GM12891 (cell line): ENCODE results near the gene ARAP2.

Source experiments
- DNase-seq: peaks from one replicate; pipeline ENCODE4 v3.0.0; 2011; ENCODE audit warnings: low spot score; ENCODE audit not compliant: insufficient read length
- FAIRE-seq: peaks from 2 replicates; lab custom pipeline; 2011; peaks lifted over from hg19 to GRCh38; lab: Jason Lieb, UNC
- PAX5 ChIP-seq: IDR thresholded peaks from 2 replicates; pipeline ENCODE4 v1.6.1; 2011; ENCODE audit warnings: low read length, moderate library complexity, mild to moderate bottlenecking; ENCODE audit not compliant: insufficient read depth, severe bottlenecking
- POLR2A ChIP-seq: IDR thresholded peaks from 2 replicates; pipeline ENCODE4 v1.6.1; 2011; ENCODE audit warnings: low read depth, low read length, control low read depth
- POLR2AphosphoS5 ChIP-seq: IDR thresholded peaks from 2 replicates; pipeline ENCODE4 v1.6.1; 2011; ENCODE audit warnings: low read depth, low read length, control low read depth
- POU2F2 ChIP-seq: IDR thresholded peaks from 2 replicates; pipeline ENCODE4 v1.6.1; 2011; ENCODE audit warnings: low read depth, mild to moderate bottlenecking, control low read depth, low read length, moderate library complexity
- SPI1 ChIP-seq: IDR thresholded peaks from 2 replicates; pipeline ENCODE4 v1.6.1; 2011; ENCODE audit warnings: low read depth, low read length, control low read depth
- TAF1 ChIP-seq: IDR thresholded peaks from 2 replicates; pipeline ENCODE4 v1.6.1; 2011; ENCODE audit warnings: low read depth, low read length, control low read depth

ARAP2 gene

GRCh38 chr4:36039026-36039425 lies 205.3 kb downstream of the ARAP2 start:
- FAIRE-seq (no peak), DNase-seq (no peak)
- no peak for TF ChIP-seq POLR2A
- no peak for TF ChIP-seq POU2F2
- TF ChIP-seq TAF1: no peak
- TF ChIP-seq PAX5: no peak
- TF ChIP-seq SPI1: no peak

GRCh38 chr4:36038491-36038890 lies 205.8 kb downstream of the ARAP2 start:
- FAIRE-seq (no peak), DNase-seq (no peak)
- TF ChIP-seq TAF1 (no peak), POU2F2 (no peak), SPI1 (no peak), POLR2A (no peak), POLR2AphosphoS5 (no peak), PAX5 (no peak)

GRCh38 chr4:36037127-36037526 lies 207.2 kb downstream of the ARAP2 start:
- DNase-seq (no peak), FAIRE-seq (no peak)
- TF ChIP-seq SPI1: no peak
- no peak for TF ChIP-seq TAF1
- no peak for TF ChIP-seq POU2F2
- TF ChIP-seq PAX5: no peak
- TF ChIP-seq POLR2AphosphoS5: no peak
- TF ChIP-seq POLR2A: no peak

GRCh38 chr4:36029951-36030350 lies 214.4 kb downstream of the ARAP2 start:
- no peak for DNase-seq
- TF ChIP-seq POU2F2 (no peak), PAX5 (no peak), SPI1 (no peak)
- FAIRE-seq: no peak

GRCh38 chr4:36027203-36027602 lies 217.1 kb downstream of the ARAP2 start:
- DNase-seq (no peak), FAIRE-seq (no peak)

GRCh38 chr4:36026348-36026880 lies 217.9 kb downstream of the ARAP2 start:
- DNase-seq: no peak
- TF ChIP-seq SPI1: no peak
- no peak for TF ChIP-seq TAF1
- no peak for TF ChIP-seq POLR2A
- TF ChIP-seq PAX5: no peak
- TF ChIP-seq POLR2AphosphoS5: no peak
- no peak for TF ChIP-seq POU2F2
- no peak for FAIRE-seq

More at GRCh38 chr4:36027203-36027602, 217.1 kb downstream of the ARAP2 start:
- no peak for TF ChIP-seq POLR2A
- no peak for TF ChIP-seq TAF1
- no peak for TF ChIP-seq SPI1
- TF ChIP-seq PAX5: no peak
- no peak for TF ChIP-seq POLR2AphosphoS5
- TF ChIP-seq POU2F2: no peak

- DNase-seq (no peak), FAIRE-seq (no peak)
- TF ChIP-seq SPI1: no peak
- TF ChIP-seq TAF1: no peak
- TF ChIP-seq PAX5: no peak
- no peak for TF ChIP-seq POU2F2
- TF ChIP-seq POLR2AphosphoS5: no peak
- no peak for TF ChIP-seq POLR2A
Observed at GRCh38 chr4:36024901-36025660, 219.2 kb downstream of the ARAP2 start.

GRCh38 chr4:36020351-36020750 lies 224.0 kb downstream of the ARAP2 start:
- no peak for TF ChIP-seq PAX5
- no peak for TF ChIP-seq POU2F2
- TF ChIP-seq POLR2A: no peak
- no peak for TF ChIP-seq TAF1
- TF ChIP-seq SPI1: no peak
- no peak for TF ChIP-seq POLR2AphosphoS5
- DNase-seq (no peak), FAIRE-seq (no peak)
